Hepatocyte (in vitro differentiated cells): Measurements from ENCODE around the gene CELSR1. TPM values are rescaled to one million over a fixed set of nuclear protein-coding genes. Genes with fewer than 3 reads are reported as not detected.

Source experiments
- DNase-seq: peaks from one replicate; pipeline ENCODE4 v3.0.0-alpha.2; 2016; ENCODE audit warnings: low spot score
- H2AFZ ChIP-seq: fragments of 200-600 bp; sonication (generic); 2 replicates; pipeline ENCODE4 v1.6.0; 2016; ENCODE audit warnings: antibody characterized with exemption, mild to moderate bottlenecking
- H3K27ac ChIP-seq: fragments of 200-600 bp; sonication (generic); 2 replicates; pipeline ENCODE4 v1.5.1; 2016; ENCODE audit warnings: mild to moderate bottlenecking
- H3K27me3 ChIP-seq: fragments of 200-600 bp; sonication (generic); 2 replicates; pipeline ENCODE4 v1.6.1; 2016
- H3K36me3 ChIP-seq: fragments of 200-600 bp; sonication (generic); replicated peaks from 2 replicates; pipeline ENCODE4 v1.5.1; 2016; ENCODE audit warnings: low read depth; ENCODE audit not compliant: insufficient read depth
- H3K4me1 ChIP-seq: fragments of 200-600 bp; sonication (generic); 2 replicates; pipeline ENCODE4 v1.5.1; 2016; ENCODE audit warnings: mild to moderate bottlenecking, moderate library complexity; ENCODE audit not compliant: insufficient read depth
- H3K4me2 ChIP-seq: fragments of 200-600 bp; sonication (generic); 2 replicates; pipeline ENCODE4 v1.6.0; 2016
- H3K4me3 ChIP-seq: fragments of 200-600 bp; sonication (generic); 2 replicates; pipeline ENCODE4 v1.5.1; 2016; ENCODE audit warnings: mild to moderate bottlenecking
- H3K79me2 ChIP-seq: fragments of 200-600 bp; sonication (generic); 2 replicates; pipeline ENCODE4 v1.6.0; 2017; ENCODE audit warnings: mild to moderate bottlenecking
- H3K9me2 ChIP-seq: fragments of 200-600 bp; sonication (generic); replicated peaks from 2 replicates; pipeline ENCODE4 v1.6.0; 2017; ENCODE audit warnings: mild to moderate bottlenecking; ENCODE audit not compliant: insufficient read depth
- H3K9me3 ChIP-seq: fragments of 200-600 bp; sonication (generic); 2 replicates; pipeline ENCODE4 v1.5.1; 2016; ENCODE audit warnings: low read depth, mild to moderate bottlenecking
- H4K20me1 ChIP-seq: fragments of 200-600 bp; sonication (generic); 2 replicates; pipeline ENCODE4 v1.6.0; 2016; ENCODE audit warnings: mild to moderate bottlenecking; ENCODE audit not compliant: insufficient read depth, poor library complexity, severe bottlenecking
- EZH2 ChIP-seq: fragments of 200-600 bp; sonication (generic); IDR thresholded peaks from 2 replicates; pipeline ENCODE4 v1.6.1; 2016; ENCODE audit warnings: antibody characterized with exemption, mild to moderate bottlenecking, borderline replicate concordance
- EZH2phosphoT487 ChIP-seq: fragments of 200-600 bp; sonication (generic); IDR thresholded peaks from one replicate; pipeline ENCODE4 v1.6.1; 2018; ENCODE audit warnings: antibody characterized with exemption, mild to moderate bottlenecking, low read depth, moderate library complexity; ENCODE audit not compliant: unreplicated experiment, severe bottlenecking
- whole genome bisulfite sequencing: methylation state at CpG from one replicate; pipeline ENCODE4 v1.1.6; 2016; ENCODE audit warnings: low lambda C conversion rate; ENCODE audit errors: missing lambda C conversion rate; 5-methylcytosine and 5-hydroxymethylcytosine counted together
- polyA plus RNA-seq: library from polyadenylated mRNA; unstranded; fragments of >200 nt; fragmentation: Nextera tagmentation; extraction: Ambion mirVana; gene quantifications from 2 replicates; pipeline ENCODE4 v1.2.1, GENCODE V29; 2016
- total RNA-seq: library from RNA; depleted of rRNA; stranded (reverse); fragments of >200 nt; gene quantifications from 2 replicates; pipeline ENCODE4 v1.2.3, GENCODE V29; 2014
- TF ChIP-seq, protein P1 (sequence below): fragments of 200-600 bp; sonication (generic); IDR thresholded peaks from 2 replicates; pipeline ENCODE4 v1.5.1; 2016; ENCODE audit warnings: antibody characterized with exemption, mild to moderate bottlenecking; ENCODE audit not compliant: poor library complexity

Gene CELSR1, protein sequence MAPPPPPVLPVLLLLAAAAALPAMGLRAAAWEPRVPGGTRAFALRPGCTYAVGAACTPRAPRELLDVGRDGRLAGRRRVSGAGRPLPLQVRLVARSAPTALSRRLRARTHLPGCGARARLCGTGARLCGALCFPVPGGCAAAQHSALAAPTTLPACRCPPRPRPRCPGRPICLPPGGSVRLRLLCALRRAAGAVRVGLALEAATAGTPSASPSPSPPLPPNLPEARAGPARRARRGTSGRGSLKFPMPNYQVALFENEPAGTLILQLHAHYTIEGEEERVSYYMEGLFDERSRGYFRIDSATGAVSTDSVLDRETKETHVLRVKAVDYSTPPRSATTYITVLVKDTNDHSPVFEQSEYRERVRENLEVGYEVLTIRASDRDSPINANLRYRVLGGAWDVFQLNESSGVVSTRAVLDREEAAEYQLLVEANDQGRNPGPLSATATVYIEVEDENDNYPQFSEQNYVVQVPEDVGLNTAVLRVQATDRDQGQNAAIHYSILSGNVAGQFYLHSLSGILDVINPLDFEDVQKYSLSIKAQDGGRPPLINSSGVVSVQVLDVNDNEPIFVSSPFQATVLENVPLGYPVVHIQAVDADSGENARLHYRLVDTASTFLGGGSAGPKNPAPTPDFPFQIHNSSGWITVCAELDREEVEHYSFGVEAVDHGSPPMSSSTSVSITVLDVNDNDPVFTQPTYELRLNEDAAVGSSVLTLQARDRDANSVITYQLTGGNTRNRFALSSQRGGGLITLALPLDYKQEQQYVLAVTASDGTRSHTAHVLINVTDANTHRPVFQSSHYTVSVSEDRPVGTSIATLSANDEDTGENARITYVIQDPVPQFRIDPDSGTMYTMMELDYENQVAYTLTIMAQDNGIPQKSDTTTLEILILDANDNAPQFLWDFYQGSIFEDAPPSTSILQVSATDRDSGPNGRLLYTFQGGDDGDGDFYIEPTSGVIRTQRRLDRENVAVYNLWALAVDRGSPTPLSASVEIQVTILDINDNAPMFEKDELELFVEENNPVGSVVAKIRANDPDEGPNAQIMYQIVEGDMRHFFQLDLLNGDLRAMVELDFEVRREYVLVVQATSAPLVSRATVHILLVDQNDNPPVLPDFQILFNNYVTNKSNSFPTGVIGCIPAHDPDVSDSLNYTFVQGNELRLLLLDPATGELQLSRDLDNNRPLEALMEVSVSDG (N-terminal part only)
- total RNA-seq (5.8 and 8.7 TPM in 2 replicates), polyA plus RNA-seq (3.0 and 4.9 TPM in 2 replicates)

DNA sequence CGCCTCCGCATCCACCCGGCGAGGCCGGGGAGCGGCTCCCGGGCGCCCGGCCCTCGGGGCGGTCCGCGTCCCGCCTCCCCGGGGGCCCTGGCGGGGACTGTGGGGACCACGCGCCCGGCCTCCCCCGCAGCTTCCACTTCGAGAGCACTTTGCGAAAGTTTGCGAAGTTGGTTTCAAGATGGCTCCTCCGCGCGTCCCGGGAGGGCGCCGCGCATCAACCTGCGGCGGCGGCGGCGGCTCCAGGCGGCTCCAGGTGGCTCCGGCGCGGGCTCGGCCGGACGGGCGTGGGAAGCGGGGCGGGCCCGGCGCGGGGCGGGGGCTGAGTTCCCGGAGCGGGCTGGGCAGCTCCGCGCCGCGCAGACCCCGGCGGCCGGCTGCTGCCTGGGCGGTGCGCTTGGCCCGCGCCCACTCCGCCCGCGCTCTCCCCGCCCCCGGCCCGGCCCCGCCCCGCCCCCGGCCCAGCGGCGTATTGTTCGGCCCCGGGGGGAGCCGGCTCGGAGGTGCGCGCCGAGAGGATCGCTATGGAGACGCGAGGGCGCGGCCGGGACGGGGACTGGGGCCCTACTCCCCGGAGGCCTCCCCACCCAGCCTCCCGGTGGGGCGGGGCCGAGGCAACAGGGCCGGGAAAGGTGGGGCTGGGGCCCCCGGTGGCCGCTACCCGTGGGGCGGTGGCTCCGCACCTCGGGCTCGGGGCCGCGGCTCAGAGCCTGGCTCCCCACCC is at the start of gene CELSR1:
TSS of gene CELSR1 (minus strand) at position 396 of the 721 bp plus-strand sequence. CDS start 450 bp downstream, outside the sequence.
- TF ChIP-seq, protein P1, sequence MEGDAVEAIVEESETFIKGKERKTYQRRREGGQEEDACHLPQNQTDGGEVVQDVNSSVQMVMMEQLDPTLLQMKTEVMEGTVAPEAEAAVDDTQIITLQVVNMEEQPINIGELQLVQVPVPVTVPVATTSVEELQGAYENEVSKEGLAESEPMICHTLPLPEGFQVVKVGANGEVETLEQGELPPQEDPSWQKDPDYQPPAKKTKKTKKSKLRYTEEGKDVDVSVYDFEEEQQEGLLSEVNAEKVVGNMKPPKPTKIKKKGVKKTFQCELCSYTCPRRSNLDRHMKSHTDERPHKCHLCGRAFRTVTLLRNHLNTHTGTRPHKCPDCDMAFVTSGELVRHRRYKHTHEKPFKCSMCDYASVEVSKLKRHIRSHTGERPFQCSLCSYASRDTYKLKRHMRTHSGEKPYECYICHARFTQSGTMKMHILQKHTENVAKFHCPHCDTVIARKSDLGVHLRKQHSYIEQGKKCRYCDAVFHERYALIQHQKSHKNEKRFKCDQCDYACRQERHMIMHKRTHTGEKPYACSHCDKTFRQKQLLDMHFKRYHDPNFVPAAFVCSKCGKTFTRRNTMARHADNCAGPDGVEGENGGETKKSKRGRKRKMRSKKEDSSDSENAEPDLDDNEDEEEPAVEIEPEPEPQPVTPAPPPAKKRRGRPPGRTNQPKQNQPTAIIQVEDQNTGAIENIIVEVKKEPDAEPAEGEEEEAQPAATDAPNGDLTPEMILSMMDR: no peak
- TF ChIP-seq EZH2phosphoT487: no peak
- TF ChIP-seq EZH2: peak; percentile 73
- H2AFZ ChIP-seq: peak within 1 kb of the TSS; percentile 64
- no peaks in the 10 kb centered on the region for H3K9me3 ChIP-seq
- peaks cover 18% of the 10 kb centered on the region for H3K27me3 ChIP-seq
- no peaks in the 10 kb centered on the region for H3K79me2 ChIP-seq
- H3K4me3 ChIP-seq: peak within 1 kb of the TSS; percentile 77
- 0% methylated on average over 12 of the region's 101 CpGs for WGBS
- no peaks in the 10 kb centered on the region for H3K36me3 ChIP-seq
- peak within 1 kb of the TSS; percentile 53 for H3K27ac ChIP-seq
- H3K4me1 ChIP-seq: peaks cover 11% of the 10 kb centered on the region
- peak; percentile 80 for DNase-seq
- no peaks in the 10 kb centered on the region for H4K20me1 ChIP-seq
- H3K9me2 ChIP-seq: no peaks in the 10 kb centered on the region
- peak within 1 kb of the TSS; percentile 92 for H3K4me2 ChIP-seq

DNA sequence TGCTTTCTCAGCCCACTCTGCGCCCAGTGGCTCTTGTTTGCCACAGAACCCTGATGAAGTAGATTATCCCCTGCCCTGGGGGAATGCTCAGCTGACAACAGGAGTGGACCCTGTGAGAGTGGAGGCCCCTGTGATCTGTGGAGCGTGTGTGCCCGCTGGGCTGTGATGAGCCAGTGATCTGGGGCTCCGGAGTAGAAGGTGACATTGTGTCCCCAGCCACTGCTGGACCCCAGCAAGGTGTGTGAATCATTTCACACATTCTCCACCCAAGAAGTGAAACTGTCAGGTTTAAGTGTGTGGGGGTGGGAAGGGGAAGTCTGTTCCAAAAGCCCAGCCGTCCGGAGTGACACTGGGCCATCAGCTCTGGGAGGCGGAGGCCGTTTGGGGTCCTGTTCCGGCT is 49.6 kb upstream of the CELSR1 start:
- H3K27ac ChIP-seq: no peak overlapping the region
- no peaks in the 10 kb centered on the region for H3K9me3 ChIP-seq
- no peak overlapping the region for H3K4me2 ChIP-seq
- no peaks in the 10 kb centered on the region for H3K9me2 ChIP-seq
- H4K20me1 ChIP-seq: peaks cover 42% of the 10 kb centered on the region
- no peak overlapping the region for H3K4me3 ChIP-seq
- peaks cover 12% of the 10 kb centered on the region for H3K4me1 ChIP-seq
- no peak overlapping the region for H2AFZ ChIP-seq
- 93% methylated on average over 9 of the region's 9 CpGs for WGBS
- peaks cover 73% of the 10 kb centered on the region for H3K79me2 ChIP-seq
- H3K36me3 ChIP-seq: no peaks in the 10 kb centered on the region
- TF ChIP-seq EZH2phosphoT487 (no peak), EZH2 (no peak)
- TF ChIP-seq, protein P1: no peak
- no peak for DNase-seq
- H3K27me3 ChIP-seq: no peaks in the 10 kb centered on the region

DNA sequence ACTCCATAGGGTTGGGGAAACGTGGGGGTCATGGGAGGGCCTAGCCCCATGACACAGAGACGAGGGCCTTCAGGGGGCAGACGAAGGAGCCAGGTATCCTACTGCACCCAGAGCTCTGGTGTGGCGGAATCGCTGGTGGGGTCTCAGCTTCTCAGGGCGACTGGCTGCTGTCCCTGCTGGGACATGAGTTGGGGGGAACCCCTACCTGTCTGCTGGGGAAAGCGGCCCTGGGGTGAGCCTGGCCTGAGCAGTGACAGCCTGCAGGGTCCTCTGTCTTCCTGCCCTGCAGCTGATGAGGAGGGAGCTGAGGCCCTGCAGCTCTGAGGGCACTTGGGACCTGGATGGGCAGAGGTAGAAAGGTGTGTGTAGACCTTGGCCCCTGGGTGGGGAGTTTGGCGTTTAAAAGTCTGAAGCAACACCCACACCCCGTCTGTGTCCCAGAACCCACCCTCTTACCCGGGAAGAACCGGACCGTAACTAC is 49.2 kb upstream of the CELSR1 start:
- no peaks in the 10 kb centered on the region for H3K9me2 ChIP-seq
- no peaks in the 10 kb centered on the region for H3K27me3 ChIP-seq
- H2AFZ ChIP-seq: no peak overlapping the region
- peaks cover 17% of the 10 kb centered on the region for H3K4me1 ChIP-seq
- no peak for TF ChIP-seq EZH2
- TF ChIP-seq, protein P1: no peak
- TF ChIP-seq EZH2phosphoT487: no peak
- WGBS: 90% methylated on average over 12 of the region's 12 CpGs
- H3K27ac ChIP-seq: no peak overlapping the region
- H3K4me2 ChIP-seq: no peak overlapping the region
- peaks cover 75% of the 10 kb centered on the region for H3K79me2 ChIP-seq
- H3K9me3 ChIP-seq: no peaks in the 10 kb centered on the region
- peaks cover 44% of the 10 kb centered on the region for H4K20me1 ChIP-seq
- no peak for DNase-seq
- H3K36me3 ChIP-seq: no peaks in the 10 kb centered on the region
- no peak overlapping the region for H3K4me3 ChIP-seq
